ENCODE data around the gene GPBP1.

The GPBP1 gene

DNA sequence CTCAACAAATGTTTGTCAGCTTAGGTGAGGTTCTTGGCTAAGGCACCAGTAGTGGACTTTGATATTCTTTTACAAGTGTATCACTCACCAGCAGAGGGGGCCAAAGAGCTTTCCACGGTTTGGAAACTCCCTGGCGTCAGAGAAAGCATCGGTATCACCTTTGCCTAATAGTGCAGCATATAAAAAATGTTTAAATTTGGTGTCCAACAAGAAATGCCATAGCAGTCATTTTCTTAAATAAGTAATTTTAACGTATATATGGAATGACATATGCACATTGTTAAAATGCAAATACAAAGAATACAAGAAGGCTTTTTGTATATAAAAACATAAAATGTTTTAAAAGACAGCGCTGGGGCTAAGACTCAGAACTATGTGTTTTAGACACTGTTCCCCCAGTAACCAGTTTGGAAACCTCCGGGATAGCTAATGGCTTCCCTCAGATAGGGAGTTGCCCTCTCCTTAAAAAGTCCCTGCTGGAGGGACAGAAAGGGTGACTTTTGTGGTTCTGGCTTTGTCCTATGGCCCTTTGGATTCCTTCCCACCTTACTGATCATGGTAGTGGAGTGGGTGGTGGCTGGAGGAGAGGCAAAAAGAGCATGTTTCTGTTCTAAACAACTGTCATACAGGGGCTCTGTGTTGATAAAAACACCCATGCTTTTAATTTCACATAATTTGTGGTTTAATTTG is 124.6 kb downstream of the GPBP1 start:
- H3K27ac ChIP-seq, result no peak overlapping the region

DNA sequence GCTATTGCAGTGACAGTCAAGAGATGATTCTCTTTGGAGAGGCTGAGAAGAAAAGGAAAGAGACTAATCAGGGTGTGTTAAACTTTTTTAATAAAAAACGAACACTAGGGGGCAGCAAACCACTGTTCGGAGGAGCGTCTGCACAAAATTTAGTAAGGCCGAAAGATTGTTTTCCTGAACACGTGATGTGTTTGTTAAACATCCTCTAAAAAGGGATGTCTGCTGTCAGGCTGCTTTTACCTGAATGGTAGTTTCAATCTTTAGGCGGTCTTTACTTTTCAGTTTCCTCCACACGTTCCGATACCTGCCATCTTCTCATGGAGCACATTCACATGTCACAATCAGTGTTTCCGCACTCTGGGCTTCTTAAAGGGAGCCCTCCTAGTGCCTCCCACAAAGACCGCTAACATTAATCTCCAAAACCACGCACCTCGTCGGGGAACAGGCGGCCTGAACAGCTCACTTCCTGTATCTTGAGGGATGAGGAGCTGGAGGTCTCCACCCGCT is 125.2 kb downstream of the GPBP1 start:
- no peak overlapping the region for H3K27ac ChIP-seq

More for the DNA sequence above, 124.6 kb downstream of the GPBP1 start:
- TF ChIP-seq, protein P1, sequence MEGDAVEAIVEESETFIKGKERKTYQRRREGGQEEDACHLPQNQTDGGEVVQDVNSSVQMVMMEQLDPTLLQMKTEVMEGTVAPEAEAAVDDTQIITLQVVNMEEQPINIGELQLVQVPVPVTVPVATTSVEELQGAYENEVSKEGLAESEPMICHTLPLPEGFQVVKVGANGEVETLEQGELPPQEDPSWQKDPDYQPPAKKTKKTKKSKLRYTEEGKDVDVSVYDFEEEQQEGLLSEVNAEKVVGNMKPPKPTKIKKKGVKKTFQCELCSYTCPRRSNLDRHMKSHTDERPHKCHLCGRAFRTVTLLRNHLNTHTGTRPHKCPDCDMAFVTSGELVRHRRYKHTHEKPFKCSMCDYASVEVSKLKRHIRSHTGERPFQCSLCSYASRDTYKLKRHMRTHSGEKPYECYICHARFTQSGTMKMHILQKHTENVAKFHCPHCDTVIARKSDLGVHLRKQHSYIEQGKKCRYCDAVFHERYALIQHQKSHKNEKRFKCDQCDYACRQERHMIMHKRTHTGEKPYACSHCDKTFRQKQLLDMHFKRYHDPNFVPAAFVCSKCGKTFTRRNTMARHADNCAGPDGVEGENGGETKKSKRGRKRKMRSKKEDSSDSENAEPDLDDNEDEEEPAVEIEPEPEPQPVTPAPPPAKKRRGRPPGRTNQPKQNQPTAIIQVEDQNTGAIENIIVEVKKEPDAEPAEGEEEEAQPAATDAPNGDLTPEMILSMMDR (conservative IDR thresholded peaks at IDR 0.05), result peak; percentile 84

DNA sequence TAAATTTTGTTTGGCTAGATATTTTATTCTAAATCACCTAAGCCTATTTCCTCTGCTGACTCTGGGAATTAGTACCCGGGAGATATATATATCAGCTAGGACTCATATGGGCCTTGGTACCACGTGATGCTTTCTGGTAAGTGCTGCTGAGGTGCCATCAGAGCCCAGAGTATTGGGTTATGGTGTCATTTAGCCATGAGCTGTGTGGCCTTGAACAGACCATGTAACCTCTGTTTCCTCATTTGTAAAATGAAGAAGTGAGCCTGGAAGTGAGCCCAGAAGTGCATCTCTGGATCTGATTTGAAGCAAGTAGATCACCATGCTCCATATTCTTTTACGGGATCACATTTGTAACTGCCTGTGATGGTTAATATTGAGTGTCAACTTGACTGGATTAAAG is 126.1 kb downstream of the GPBP1 start:
- TF ChIP-seq, protein P1 (conservative IDR thresholded peaks at IDR 0.05), result no peak

More for the DNA sequence above, 125.2 kb downstream of the GPBP1 start:
- TF ChIP-seq, protein P1 (conservative IDR thresholded peaks at IDR 0.05), result peak; percentile 56

DNA sequence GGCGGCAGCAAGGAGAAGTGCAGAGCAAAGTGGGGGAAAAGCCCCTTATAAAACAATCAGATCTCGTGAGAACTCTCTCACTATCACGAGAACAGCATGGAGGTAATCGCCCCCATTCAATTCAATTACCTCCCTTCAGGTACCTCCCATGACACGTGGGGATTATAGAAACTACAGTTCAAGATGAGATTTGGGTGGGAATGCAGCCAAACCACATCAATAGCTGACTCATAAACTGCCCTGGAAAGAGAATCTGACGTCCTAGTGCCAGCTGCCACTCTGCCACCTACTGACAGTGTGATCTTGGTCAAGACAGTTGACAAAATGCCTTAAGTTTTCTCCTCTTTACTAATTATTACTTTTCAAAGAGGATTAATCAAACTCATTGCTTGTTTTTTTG is 128.3 kb downstream of the GPBP1 start:
- TF ChIP-seq, protein P1 (conservative IDR thresholded peaks at IDR 0.05), result no peak; the same call in 1 of the 2 replicates
- H3K27ac ChIP-seq, result no peak overlapping the region

More for the DNA sequence above, 126.1 kb downstream of the GPBP1 start:
- no peak overlapping the region for H3K27ac ChIP-seq

DNA sequence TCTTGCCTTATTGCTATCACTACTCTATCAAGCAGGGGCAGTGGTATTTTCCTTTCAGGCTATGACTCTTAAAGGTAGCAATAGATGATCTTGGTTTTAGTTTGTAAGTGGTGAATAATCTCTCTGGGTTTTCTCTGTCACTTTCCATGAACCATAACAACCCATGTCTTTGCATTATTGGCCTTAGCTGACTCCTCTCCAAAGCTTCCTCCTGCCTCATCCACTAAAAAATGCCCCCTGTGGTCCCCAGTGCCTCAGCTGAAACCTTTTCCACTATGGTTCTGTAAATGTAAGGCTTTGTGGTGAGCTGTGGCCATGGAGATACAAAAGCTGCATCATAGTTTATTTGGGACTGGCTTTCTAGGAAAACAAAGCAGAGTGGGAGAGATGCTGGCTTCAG is 128.8 kb downstream of the GPBP1 start:
- no peak overlapping the region for H3K27ac ChIP-seq
- TF ChIP-seq, protein P1 (conservative IDR thresholded peaks at IDR 0.05), result no peak

DNA sequence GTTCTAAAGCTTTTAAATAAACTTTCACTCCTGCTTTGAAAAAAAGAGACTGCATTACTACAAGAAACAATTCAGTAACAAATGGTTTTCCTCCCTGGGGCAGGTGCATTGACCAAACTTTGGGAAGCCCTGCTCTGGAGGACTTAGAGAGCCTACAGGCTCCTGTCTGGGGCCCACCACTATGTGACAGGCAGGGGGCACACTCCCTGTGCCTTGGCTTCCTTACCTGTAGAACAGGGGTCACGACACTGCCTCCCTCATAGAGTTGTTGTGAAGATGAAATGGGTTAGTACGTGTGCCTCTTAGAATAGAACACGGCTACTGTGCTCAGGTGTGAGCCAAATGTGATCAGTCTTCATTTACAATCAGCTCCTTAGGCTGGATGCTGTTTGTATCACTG is 130.1 kb downstream of the GPBP1 start:
- TF ChIP-seq, protein P1 (conservative IDR thresholded peaks at IDR 0.05), result no peak
- H3K27ac ChIP-seq, result no peak overlapping the region

DNA sequence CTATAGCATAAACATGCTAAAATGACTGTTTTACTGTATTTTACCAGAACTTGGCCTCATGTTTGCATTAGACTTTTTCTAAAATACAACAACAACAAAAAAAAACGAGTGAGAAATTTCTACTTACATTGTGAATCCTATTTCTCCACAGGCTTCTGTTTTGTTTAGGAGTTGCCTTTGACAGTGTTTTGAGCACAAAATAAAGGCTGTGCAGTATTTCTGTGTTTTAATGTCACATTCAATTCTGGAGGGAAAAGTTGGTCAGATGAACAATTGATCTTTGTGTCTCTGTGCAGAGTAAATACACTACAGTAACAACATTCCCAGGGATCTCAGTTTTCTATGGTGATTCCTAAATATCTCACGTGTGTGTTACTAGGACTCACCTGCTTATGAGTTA is 131.1 kb downstream of the GPBP1 start:
- TF ChIP-seq, protein P1 (conservative IDR thresholded peaks at IDR 0.05), result no peak
- no peak overlapping the region for H3K27ac ChIP-seq
